Mammary epithelial cell (primary cell): ENCODE results near the gene TTC29.

Experiments used
- CTCF ChIP-seq, 2 donors: IDR thresholded peaks in 1 of 2; conservative IDR thresholded peaks in 1 of 2; 2 replicates each; pipeline ENCODE4 v1.5.1; 2011 to 2012; ENCODE audit warnings: inconsistent platforms in 2 of 2, low read length in 2 of 2, mild to moderate bottlenecking in 2 of 2, control low read depth in 1 of 2, low read depth in 1 of 2; ENCODE audit not compliant: insufficient read depth in 1 of 2; ENCODE audit errors: extremely low read depth in 1 of 2
- EZH2 ChIP-seq: IDR thresholded peaks from 2 replicates; pipeline ENCODE4 v1.6.1; 2012; ENCODE audit warnings: low read length, inconsistent platforms, borderline replicate concordance

DNA sequence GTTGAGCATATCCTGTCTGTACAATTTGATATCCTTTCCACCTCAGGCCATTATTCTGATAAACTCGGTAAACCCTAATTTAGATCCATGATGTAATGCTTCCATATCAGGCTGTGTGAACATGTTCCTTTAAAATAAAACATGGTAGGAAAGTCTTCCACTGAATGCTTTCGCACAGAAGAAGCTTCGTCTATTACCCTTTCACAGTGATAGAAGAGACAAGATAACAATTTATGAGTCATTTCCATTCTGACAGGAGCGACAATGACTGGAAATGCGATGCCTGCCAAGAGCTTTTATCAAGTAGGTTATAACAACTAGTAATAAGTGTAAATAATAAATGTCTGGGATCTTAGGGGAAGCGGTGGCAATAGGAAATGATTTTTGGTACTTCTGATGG, 98.8 kb downstream of the TTC29 start:
- TF ChIP-seq CTCF (conservative IDR thresholded peaks at IDR 0.05 in 1 of 2, IDR thresholded peaks at IDR 0.05 in 1 of 2; ENCODE audit: extremely low read depth in 1 of 2, insufficient read depth in 1 of 2, low read depth in 1 of 2, low read length in 2 of 2) (no peak), EZH2 (no peak)
